ENCODE results near the gene WWC1.
"Not testable (repeated sequence)": the region's sequence is repeated elsewhere in the genome, so short reads cannot be mapped to it uniquely, and the experiment has no call there.

Gene WWC1

GRCh38 chr5:168339109-168339771, 47.8 kb downstream of the WWC1 start:
- DNase-seq, result no peak

GRCh38 chr5:168339772-168340140, 48.3 kb downstream of the WWC1 start:
- DNase-seq, result not testable (repeated sequence)

- DNase-seq, result no peak
Measured at GRCh38 chr5:168340487-168340886, 49.0 kb downstream of the WWC1 start.

GRCh38 chr5:168341178-168341577, 49.7 kb downstream of the WWC1 start:
- no peak for DNase-seq

- DNase-seq, result no peak
Measured at GRCh38 chr5:168342151-168342825, 50.8 kb downstream of the WWC1 start.

GRCh38 chr5:168342985-168343384, 51.5 kb downstream of the WWC1 start:
- no peak for DNase-seq

GRCh38 chr5:168346417-168346816, 55.0 kb downstream of the WWC1 start:
- DNase-seq, result no peak

GRCh38 chr5:168347368-168348083, 56.1 kb downstream of the WWC1 start:
- no peak for DNase-seq

GRCh38 chr5:168348084-168348414, 56.6 kb downstream of the WWC1 start:
- DNase-seq, result no peak

- DNase-seq, result no peak
Measured at GRCh38 chr5:168350315-168350714, 58.9 kb downstream of the WWC1 start.

- no peak for DNase-seq
Measured at GRCh38 chr5:168353216-168353957, 61.9 kb downstream of the WWC1 start.

GRCh38 chr5:168354397-168354796, 63.0 kb downstream of the WWC1 start:
- DNase-seq, result no peak

- DNase-seq, result no peak
Measured at GRCh38 chr5:168356171-168356570, 64.7 kb downstream of the WWC1 start.

GRCh38 chr5:168356592-168356991, 65.1 kb downstream of the WWC1 start:
- DNase-seq, result no peak

- DNase-seq, result no peak
Measured at GRCh38 chr5:168357876-168358275, 66.4 kb downstream of the WWC1 start.

GRCh38 chr5:168359820-168360460, 68.5 kb downstream of the WWC1 start:
- DNase-seq, result no peak

GRCh38 chr5:168360521-168361285, 69.3 kb downstream of the WWC1 start:
- DNase-seq, result no peak

GRCh38 chr5:168362097-168362885, 70.8 kb downstream of the WWC1 start:
- no peak for DNase-seq

- DNase-seq, result no peak
Measured at GRCh38 chr5:168364151-168364661, 72.8 kb downstream of the WWC1 start.

- DNase-seq, result no peak
Measured at GRCh38 chr5:168364750-168365550, 73.5 kb downstream of the WWC1 start.
